ENCODE measurements around the gene AHRR. TPM values are rescaled to one million over a fixed set of nuclear protein-coding genes. Genes with fewer than 3 reads are reported as not detected.

AHRR gene
- total and polyA plus RNA-seq, 2 donors = 0.34 to 0.52 TPM

- no peak for DNase-seq (ENCODE audit: low read depth in 6 of 9, low spot score in 9 of 9)
- peaks cover 0 to 1% of the 10 kb centered on the region in 2 donors for H3K9me3 ChIP-seq (ENCODE audit: control insufficient read depth in 2 of 2, insufficient read depth in 1 of 2, low read length in 1 of 2)
- 95% methylated on average over 14 of the region's 14 CpGs for WGBS
- H3K36me3 ChIP-seq (ENCODE audit: control insufficient read depth in 2 of 2, insufficient read depth in 2 of 2, low read length in 1 of 2) = peaks cover 32 to 55% of the 10 kb centered on the region in 2 donors
- H3K27ac ChIP-seq (ENCODE audit: low read depth in 1 of 2, low read length in 1 of 2) = no peak overlapping the region
- peaks cover 0 to 8% of the 10 kb centered on the region in 2 donors for H3K4me1 ChIP-seq (ENCODE audit: control insufficient read depth in 2 of 2, insufficient read depth in 2 of 2, low read length in 2 of 2)
- peaks cover 23 to 24% of the 10 kb centered on the region in 2 donors for H3K27me3 ChIP-seq (ENCODE audit: control insufficient read depth in 2 of 2, insufficient read depth in 1 of 2, low read length in 1 of 2)
- no peak overlapping the region for H3K4me3 ChIP-seq (ENCODE audit: low read length in 2 of 2)
Observed at GRCh38 chr5:315488-316209, 5.9 kb upstream of the AHRR start.

- no peak for DNase-seq (ENCODE audit: low read depth in 6 of 9, low spot score in 9 of 9)
- peaks cover 0 to 1% of the 10 kb centered on the region in 2 donors for H3K9me3 ChIP-seq (ENCODE audit: control insufficient read depth in 2 of 2, insufficient read depth in 1 of 2, low read length in 1 of 2)
- peaks cover 0 to 10% of the 10 kb centered on the region in 2 donors for H3K4me1 ChIP-seq (ENCODE audit: control insufficient read depth in 2 of 2, insufficient read depth in 2 of 2, low read length in 2 of 2)
- peaks cover 31 to 32% of the 10 kb centered on the region in 2 donors for H3K27me3 ChIP-seq (ENCODE audit: control insufficient read depth in 2 of 2, insufficient read depth in 1 of 2, low read length in 1 of 2)
- H3K36me3 ChIP-seq (ENCODE audit: control insufficient read depth in 2 of 2, insufficient read depth in 2 of 2, low read length in 1 of 2) = peaks cover 29 to 50% of the 10 kb centered on the region in 2 donors
- 94% methylated on average over 19 of the region's 19 CpGs for WGBS
- H3K27ac ChIP-seq (ENCODE audit: low read depth in 1 of 2, low read length in 1 of 2) = no peak overlapping the region
- no peak overlapping the region for H3K4me3 ChIP-seq (ENCODE audit: low read length in 2 of 2)
Observed at GRCh38 chr5:316210-317085, 5.1 kb upstream of the AHRR start.

- 76% methylated on average over 26 of the region's 26 CpGs for WGBS
- Histone ChIP-seq H3K9me3 (ENCODE audit: control insufficient read depth in 2 of 2, insufficient read depth in 1 of 2, low read length in 1 of 2) (peaks cover 0 to 4% of the 10 kb centered on the region in 2 donors), H3K27ac (ENCODE audit: low read depth in 1 of 2, low read length in 1 of 2) (no peak overlapping the region), H3K4me3 (ENCODE audit: low read length in 2 of 2) (no peak overlapping the region), H3K4me1 (ENCODE audit: control insufficient read depth in 2 of 2, insufficient read depth in 2 of 2, low read length in 2 of 2) (peaks cover 0 to 12% of the 10 kb centered on the region in 2 donors), H3K36me3 (ENCODE audit: control insufficient read depth in 2 of 2, insufficient read depth in 2 of 2, low read length in 1 of 2) (peaks cover 27 to 43% of the 10 kb centered on the region in 2 donors), H3K27me3 (ENCODE audit: control insufficient read depth in 2 of 2, insufficient read depth in 1 of 2, low read length in 1 of 2) (peaks cover 37 to 40% of the 10 kb centered on the region in 2 donors)
- peak in 4 of 9 donors; percentile 22 to 61 (median 40) for DNase-seq (ENCODE audit: low read depth in 6 of 9, low spot score in 9 of 9)
Observed at GRCh38 chr5:317086-317811, 4.3 kb upstream of the AHRR start.

GRCh38 chr5:318341-318897, 3.1 kb upstream of the AHRR start:
- Histone ChIP-seq H3K36me3 (ENCODE audit: control insufficient read depth in 2 of 2, insufficient read depth in 2 of 2, low read length in 1 of 2) (peaks cover 23 to 32% of the 10 kb centered on the region in 2 donors), H3K27me3 (ENCODE audit: control insufficient read depth in 2 of 2, insufficient read depth in 1 of 2, low read length in 1 of 2) (peaks cover 49 to 51% of the 10 kb centered on the region in 2 donors), H3K27ac (ENCODE audit: low read depth in 1 of 2, low read length in 1 of 2) (no peak overlapping the region), H3K4me3 (ENCODE audit: low read length in 2 of 2) (no peak overlapping the region), H3K4me1 (ENCODE audit: control insufficient read depth in 2 of 2, insufficient read depth in 2 of 2, low read length in 2 of 2) (peaks cover 0 to 21% of the 10 kb centered on the region in 2 donors), H3K9me3 (ENCODE audit: control insufficient read depth in 2 of 2, insufficient read depth in 1 of 2, low read length in 1 of 2) (peaks cover 5% of the 10 kb centered on the region in 2 donors)
- no peak for DNase-seq (ENCODE audit: low read depth in 6 of 9, low spot score in 9 of 9)
- 67% methylated on average over 15 of the region's 15 CpGs for WGBS

- no peak for DNase-seq (ENCODE audit: low read depth in 6 of 9, low spot score in 9 of 9)
Observed at GRCh38 chr5:318931-319601, 2.4 kb upstream of the AHRR start.

GRCh38 chr5:320524-321229, 837 bp upstream of the AHRR start:
- Histone ChIP-seq H3K27ac (ENCODE audit: low read depth in 1 of 2, low read length in 1 of 2) (no peak overlapping the region), H3K4me1 (ENCODE audit: control insufficient read depth in 2 of 2, insufficient read depth in 2 of 2, low read length in 2 of 2) (peaks cover 0 to 24% of the 10 kb centered on the region in 2 donors), H3K9me3 (ENCODE audit: control insufficient read depth in 2 of 2, insufficient read depth in 1 of 2, low read length in 1 of 2) (peaks cover 5% of the 10 kb centered on the region in 2 donors), H3K27me3 (ENCODE audit: control insufficient read depth in 2 of 2, insufficient read depth in 1 of 2, low read length in 1 of 2) (peaks cover 53 to 70% of the 10 kb centered on the region in 2 donors), H3K36me3 (ENCODE audit: control insufficient read depth in 2 of 2, insufficient read depth in 2 of 2, low read length in 1 of 2) (peaks cover 7 to 13% of the 10 kb centered on the region in 2 donors), H3K4me3 (ENCODE audit: low read length in 2 of 2) (no peak overlapping the region)
- WGBS = 7% methylated on average over 65 of the region's 65 CpGs
- no peak for DNase-seq (ENCODE audit: low read depth in 6 of 9, low spot score in 9 of 9)

More at GRCh38 chr5:318931-319601, 2.4 kb upstream of the AHRR start:
- Histone ChIP-seq H3K4me3 (ENCODE audit: low read length in 2 of 2) (no peak overlapping the region), H3K36me3 (ENCODE audit: control insufficient read depth in 2 of 2, insufficient read depth in 2 of 2, low read length in 1 of 2) (peaks cover 20 to 26% of the 10 kb centered on the region in 2 donors), H3K9me3 (ENCODE audit: control insufficient read depth in 2 of 2, insufficient read depth in 1 of 2, low read length in 1 of 2) (peaks cover 5% of the 10 kb centered on the region in 2 donors), H3K27ac (ENCODE audit: low read depth in 1 of 2, low read length in 1 of 2) (no peak overlapping the region), H3K4me1 (ENCODE audit: control insufficient read depth in 2 of 2, insufficient read depth in 2 of 2, low read length in 2 of 2) (peaks cover 0 to 24% of the 10 kb centered on the region in 2 donors), H3K27me3 (ENCODE audit: control insufficient read depth in 2 of 2, insufficient read depth in 1 of 2, low read length in 1 of 2) (peaks cover 53 to 55% of the 10 kb centered on the region in 2 donors)
- 71% methylated on average over 18 of the region's 18 CpGs for WGBS

GRCh38 chr5:321726-322251, 275 bp downstream of the AHRR start:
- H3K9me3 ChIP-seq (ENCODE audit: control insufficient read depth in 2 of 2, insufficient read depth in 1 of 2, low read length in 1 of 2) = peaks cover 5% of the 10 kb centered on the region in 2 donors
- peak overlapping the region in 1 of 2 donors; percentile 24 for H3K4me3 ChIP-seq (ENCODE audit: low read length in 2 of 2)
- H3K27me3 ChIP-seq (ENCODE audit: control insufficient read depth in 2 of 2, insufficient read depth in 1 of 2, low read length in 1 of 2) = peaks cover 53 to 75% of the 10 kb centered on the region in 2 donors
- DNase-seq (ENCODE audit: low read depth in 6 of 9, low spot score in 9 of 9) = no peak
- whole genome bisulfite sequencing = 6% methylated on average over 67 of the region's 67 CpGs
- H3K4me1 ChIP-seq (ENCODE audit: control insufficient read depth in 2 of 2, insufficient read depth in 2 of 2, low read length in 2 of 2) = peaks cover 0 to 24% of the 10 kb centered on the region in 2 donors
- peaks cover 2% of the 10 kb centered on the region in 2 donors for H3K36me3 ChIP-seq (ENCODE audit: control insufficient read depth in 2 of 2, insufficient read depth in 2 of 2, low read length in 1 of 2)
- H3K27ac ChIP-seq (ENCODE audit: low read depth in 1 of 2, low read length in 1 of 2) = no peak overlapping the region

Data from thymus (tissue), 11 donors.